ENCODE results near the gene NDUFB7. TPM values are rescaled to one million over a fixed set of nuclear protein-coding genes. Genes with fewer than 3 reads are reported as not detected.

NDUFB7 gene
- total and polyA plus RNA-seq, 4 donors, result 105 to 415 (median 300) TPM

- DNase-seq, result peak; percentile 100
- no peaks in the 10 kb centered on the region for H3K27me3 ChIP-seq (ENCODE audit: control insufficient read depth in 3 of 3, insufficient read depth in 3 of 3, low read length in 2 of 3)
Observed at GRCh38 chr19:14529254-14530004, 42.4 kb downstream of the NDUFB7 start, which contains the start of gene TECR. TECR (plus strand) TSS chr19:14529594; CDS start chr19:14529697, 103 bp downstream.

GRCh38 chr19:14528419-14529253 lies 43.2 kb downstream of the NDUFB7 start:
- DNase-seq (no peak), ATAC-seq (ENCODE audit: insufficient read depth, low FRiP score) (no peak)
- H3K36me3 ChIP-seq (ENCODE audit: control insufficient read depth in 4 of 4, insufficient read depth in 4 of 4, low read length in 4 of 4), result no peaks in the 10 kb centered on the region
- H3K27me3 ChIP-seq (ENCODE audit: control insufficient read depth in 3 of 3, insufficient read depth in 3 of 3, low read length in 2 of 3), result no peaks in the 10 kb centered on the region
- 35 to 38% methylated on average over 39 of the region's 39 CpGs for WGBS, 2 donors
- H3K9me3 ChIP-seq (ENCODE audit: control insufficient read depth in 4 of 4, insufficient read depth in 3 of 4, low read length in 3 of 4), result no peaks in the 10 kb centered on the region
- peak overlapping the region; percentile 27 to 30 for H3K27ac ChIP-seq (ENCODE audit: low read depth in 1 of 2, low read length in 1 of 2)
- peaks cover 0 to 13% (median 0%) of the 10 kb centered on the region in 5 donors for H3K4me1 ChIP-seq (ENCODE audit: control insufficient read depth in 5 of 5, insufficient read depth in 5 of 5, low read length in 5 of 5)
- peak overlapping the region in 1 of 2 donors; percentile 75 for H3K9ac ChIP-seq (ENCODE audit: insufficient read depth in 1 of 2, low read length in 2 of 2)
- peak overlapping the region; percentile 41 for H3K4me3 ChIP-seq
- no peak for TF ChIP-seq CTCF (IDR thresholded peaks at IDR 0.05; ENCODE audit: control extremely low read depth, extremely low read depth)

More at GRCh38 chr19:14529254-14530004, 42.4 kb downstream of the NDUFB7 start, which contains the start of gene TECR:
- peak; percentile 98 for ATAC-seq (ENCODE audit: insufficient read depth, low FRiP score)
- Histone ChIP-seq H3K9me3 (ENCODE audit: control insufficient read depth in 4 of 4, insufficient read depth in 3 of 4, low read length in 3 of 4) (no peaks in the 10 kb centered on the region), H3K9ac (ENCODE audit: insufficient read depth in 1 of 2, low read length in 2 of 2) (peak within 1 kb of the TSS; percentile 56 to 97), H3K36me3 (ENCODE audit: control insufficient read depth in 4 of 4, insufficient read depth in 4 of 4, low read length in 4 of 4) (peaks cover 0 to under 1% (median 0%) of the 10 kb centered on the region in 4 donors), H3K4me3 (peak within 1 kb of the TSS; percentile 60), H3K27ac (ENCODE audit: low read depth in 1 of 2, low read length in 1 of 2) (peak within 1 kb of the TSS; percentile 76 to 96), H3K4me1 (ENCODE audit: control insufficient read depth in 5 of 5, insufficient read depth in 5 of 5, low read length in 5 of 5) (peaks cover 0 to 13% (median 0%) of the 10 kb centered on the region in 5 donors)
- TF ChIP-seq CTCF (IDR thresholded peaks at IDR 0.05; ENCODE audit: control extremely low read depth, extremely low read depth), result no peak
- WGBS, 2 donors, result 0% methylated on average over 58 to 59 of the region's 59 CpGs

DNA sequence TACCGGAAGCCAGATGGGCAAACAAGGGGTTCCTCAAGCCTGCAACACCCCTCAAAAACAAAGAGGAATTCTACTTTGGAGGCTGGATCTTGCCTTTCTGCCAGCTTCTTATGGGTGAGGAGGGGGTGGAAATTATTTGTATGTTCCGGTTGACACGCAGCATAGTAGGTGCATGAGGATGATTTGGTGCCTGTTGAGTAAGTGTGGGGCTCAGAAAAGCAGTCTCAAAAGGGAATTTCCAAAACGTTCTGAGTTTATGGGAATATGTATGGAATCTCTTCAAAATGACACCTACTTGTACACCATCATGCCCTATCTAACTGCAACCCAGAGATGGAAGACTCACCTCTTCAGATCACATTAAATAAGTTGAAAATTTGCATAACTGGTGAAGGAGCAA lies 45.4 kb downstream of the NDUFB7 start:
- Histone ChIP-seq H3K27ac (ENCODE audit: low read depth in 1 of 2, low read length in 1 of 2) (no peak overlapping the region), H3K27me3 (ENCODE audit: control insufficient read depth in 3 of 3, insufficient read depth in 3 of 3, low read length in 2 of 3) (no peaks in the 10 kb centered on the region), H3K9ac (ENCODE audit: insufficient read depth in 1 of 2, low read length in 2 of 2) (no peak overlapping the region), H3K36me3 (ENCODE audit: control insufficient read depth in 4 of 4, insufficient read depth in 4 of 4, low read length in 4 of 4) (no peaks in the 10 kb centered on the region), H3K4me3 (no peak overlapping the region), H3K4me1 (ENCODE audit: control insufficient read depth in 5 of 5, insufficient read depth in 5 of 5, low read length in 5 of 5) (peaks cover 0 to 13% (median 0%) of the 10 kb centered on the region in 5 donors), H3K9me3 (ENCODE audit: control insufficient read depth in 4 of 4, insufficient read depth in 3 of 4, low read length in 3 of 4) (no peaks in the 10 kb centered on the region)
- ATAC-seq (ENCODE audit: insufficient read depth, low FRiP score) (no peak), DNase-seq (no peak)
- 77 to 84% methylated on average over 4 of the region's 4 CpGs for WGBS, 2 donors
- no peak for TF ChIP-seq CTCF (IDR thresholded peaks at IDR 0.05; ENCODE audit: control extremely low read depth, extremely low read depth)
